Measurements from ENCODE around the gene ANO1.

ANO1 gene

DNA sequence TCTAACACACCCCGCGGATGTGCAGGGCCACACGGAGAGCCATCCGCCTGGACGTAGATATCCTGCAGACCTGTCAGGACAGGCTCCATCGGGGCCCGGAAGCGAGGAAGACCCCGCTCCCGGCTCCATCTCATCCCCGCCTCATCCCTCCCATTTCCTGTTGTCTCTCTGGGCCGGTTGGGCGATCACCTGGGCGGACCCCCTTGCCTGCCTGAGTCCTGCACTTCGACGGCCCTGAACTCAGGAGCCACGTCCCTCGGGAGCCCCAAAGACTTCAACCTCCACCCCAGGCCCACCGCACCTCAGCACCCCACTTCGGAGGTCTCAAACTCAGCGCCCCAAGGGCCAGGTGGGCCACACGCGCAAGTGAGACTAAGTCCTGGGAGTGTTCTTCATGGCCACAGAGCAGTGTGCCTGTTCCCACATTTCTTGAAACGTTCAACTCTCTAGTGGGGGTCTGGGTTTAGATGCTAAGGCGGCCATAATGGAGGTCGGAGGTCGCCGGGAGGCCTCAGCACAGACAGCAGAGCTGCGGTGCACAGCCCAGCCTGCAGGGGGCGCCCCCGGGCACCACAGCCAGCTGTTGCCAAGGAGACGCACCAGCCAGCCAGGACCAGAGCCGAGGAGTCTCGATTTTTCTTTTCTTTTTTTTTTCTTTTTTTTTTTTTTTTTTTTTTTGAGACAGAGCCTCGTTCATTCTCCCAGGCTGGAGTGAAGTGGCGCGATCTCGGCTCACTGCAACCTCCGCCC is 99.0 kb downstream of the ANO1 start:
- TF ChIP-seq TOX (CRISPR knock-in tag; IDR thresholded peaks at IDR 0.05; ENCODE audit: borderline replicate concordance), result no peak
- ATAC-seq, result peak; percentile 70

- TF ChIP-seq ZC3H10 (CRISPR knock-in tag; IDR thresholded peaks at IDR 0.05) (no peak), TOX (CRISPR knock-in tag; IDR thresholded peaks at IDR 0.05; ENCODE audit: borderline replicate concordance) (no peak), CREB5 (CRISPR knock-in tag; IDR thresholded peaks at IDR 0.05; ENCODE audit: low read depth) (no peak), ZNF70 (CRISPR knock-in tag; IDR thresholded peaks at IDR 0.05) (no peak), BACH2 (CRISPR knock-in tag; IDR thresholded peaks at IDR 0.05; ENCODE audit: borderline replicate concordance) (no peak), ZNF565 (CRISPR knock-in tag; conservative IDR thresholded peaks at IDR 0.05; ENCODE audit: low read depth) (no peak), ZNF8 (CRISPR knock-in tag; IDR thresholded peaks at IDR 0.05) (no peak), TCF4 (CRISPR knock-in tag; IDR thresholded peaks at IDR 0.05; ENCODE audit: borderline replicate concordance) (no peak), ARNTL (CRISPR knock-in tag; IDR thresholded peaks at IDR 0.05; ENCODE audit: borderline replicate concordance, low read depth) (no peak), ISL1 (CRISPR knock-in tag; IDR thresholded peaks at IDR 0.05) (no peak), ZFP30 (CRISPR knock-in tag; IDR thresholded peaks at IDR 0.05) (no peak), GLIS3 (CRISPR knock-in tag; IDR thresholded peaks at IDR 0.05) (no peak), SNAI2 (CRISPR knock-in tag; IDR thresholded peaks at IDR 0.05) (no peak), ZFP3 (CRISPR knock-in tag; IDR thresholded peaks at IDR 0.05) (no peak)
- TF ChIP-seq, protein P1, sequence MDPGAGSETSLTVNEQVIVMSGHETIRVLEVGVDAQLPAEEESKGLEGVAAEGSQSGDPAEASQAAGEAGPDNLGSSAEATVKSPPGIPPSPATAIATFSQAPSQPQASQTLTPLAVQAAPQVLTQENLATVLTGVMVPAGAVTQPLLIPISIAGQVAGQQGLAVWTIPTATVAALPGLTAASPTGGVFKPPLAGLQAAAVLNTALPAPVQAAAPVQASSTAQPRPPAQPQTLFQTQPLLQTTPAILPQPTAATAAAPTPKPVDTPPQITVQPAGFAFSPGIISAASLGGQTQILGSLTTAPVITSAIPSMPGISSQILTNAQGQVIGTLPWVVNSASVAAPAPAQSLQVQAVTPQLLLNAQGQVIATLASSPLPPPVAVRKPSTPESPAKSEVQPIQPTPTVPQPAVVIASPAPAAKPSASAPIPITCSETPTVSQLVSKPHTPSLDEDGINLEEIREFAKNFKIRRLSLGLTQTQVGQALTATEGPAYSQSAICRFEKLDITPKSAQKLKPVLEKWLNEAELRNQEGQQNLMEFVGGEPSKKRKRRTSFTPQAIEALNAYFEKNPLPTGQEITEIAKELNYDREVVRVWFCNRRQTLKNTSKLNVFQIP (CRISPR knock-in tag; IDR thresholded peaks at IDR 0.05; ENCODE audit: borderline replicate concordance, low read depth), result no peak
- TF ChIP-seq, protein P2, sequence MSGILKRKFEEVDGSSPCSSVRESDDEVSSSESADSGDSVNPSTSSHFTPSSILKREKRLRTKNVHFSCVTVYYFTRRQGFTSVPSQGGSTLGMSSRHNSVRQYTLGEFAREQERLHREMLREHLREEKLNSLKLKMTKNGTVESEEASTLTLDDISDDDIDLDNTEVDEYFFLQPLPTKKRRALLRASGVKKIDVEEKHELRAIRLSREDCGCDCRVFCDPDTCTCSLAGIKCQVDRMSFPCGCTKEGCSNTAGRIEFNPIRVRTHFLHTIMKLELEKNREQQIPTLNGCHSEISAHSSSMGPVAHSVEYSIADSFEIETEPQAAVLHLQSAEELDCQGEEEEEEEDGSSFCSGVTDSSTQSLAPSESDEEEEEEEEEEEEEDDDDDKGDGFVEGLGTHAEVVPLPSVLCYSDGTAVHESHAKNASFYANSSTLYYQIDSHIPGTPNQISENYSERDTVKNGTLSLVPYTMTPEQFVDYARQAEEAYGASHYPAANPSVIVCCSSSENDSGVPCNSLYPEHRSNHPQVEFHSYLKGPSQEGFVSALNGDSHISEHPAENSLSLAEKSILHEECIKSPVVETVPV (CRISPR knock-in tag; IDR thresholded peaks at IDR 0.05), result no peak
- ATAC-seq, result no peak
Measured at GRCh38 chr11:70180906-70181305, 102.8 kb downstream of the ANO1 start.

- TF ChIP-seq GLIS3 (CRISPR knock-in tag; IDR thresholded peaks at IDR 0.05) (no peak), PPARA (CRISPR knock-in tag; IDR thresholded peaks at IDR 0.05; ENCODE audit: borderline replicate concordance) (no peak), ZC3H10 (CRISPR knock-in tag; IDR thresholded peaks at IDR 0.05) (no peak), CREB5 (CRISPR knock-in tag; IDR thresholded peaks at IDR 0.05; ENCODE audit: low read depth) (no peak), ESRRG (CRISPR knock-in tag; IDR thresholded peaks at IDR 0.05) (no peak), TCF4 (CRISPR knock-in tag; IDR thresholded peaks at IDR 0.05; ENCODE audit: borderline replicate concordance) (no peak), PATZ1 (CRISPR knock-in tag; IDR thresholded peaks at IDR 0.05; ENCODE audit: borderline replicate concordance) (no peak), RARB (CRISPR knock-in tag; IDR thresholded peaks at IDR 0.05) (no peak), ZNF565 (CRISPR knock-in tag; conservative IDR thresholded peaks at IDR 0.05; ENCODE audit: low read depth) (no peak), OSR1 (CRISPR knock-in tag; IDR thresholded peaks at IDR 0.05) (no peak)
- TF ChIP-seq, protein P2 (CRISPR knock-in tag; IDR thresholded peaks at IDR 0.05), result no peak
- ATAC-seq, result no peak
Measured at GRCh38 chr11:70182266-70182665, 104.1 kb downstream of the ANO1 start.

Data from SK-N-SH treated with all-trans-retinoic acid at 6 μM for 48 hours (cell line).